ENCODE measurements around the gene GET3.
A peak's percentile ranks its signal among the peaks of the same experiment; 100 is the strongest.

The GET3 gene

GRCh38 chr19:12754465-12755196, 17.3 kb downstream of the GET3 start:
- no peak for DNase-seq

- DNase-seq, result no peak
Observed at GRCh38 chr19:12756150-12756883, 19.0 kb downstream of the GET3 start.

- DNase-seq, result peak; percentile 72
Observed at GRCh38 chr19:12757544-12758274, 20.4 kb downstream of the GET3 start.

- DNase-seq, result no peak
Observed at GRCh38 chr19:12759686-12760085, 22.4 kb downstream of the GET3 start.

GRCh38 chr19:12763100-12763499, 25.8 kb downstream of the GET3 start:
- no peak for DNase-seq

- DNase-seq, result no peak
Observed at GRCh38 chr19:12764698-12765097, 27.4 kb downstream of the GET3 start.

- peak; percentile 75 for DNase-seq
Observed at GRCh38 chr19:12766051-12766521, 28.8 kb downstream of the GET3 start.

- no peak for DNase-seq
Observed at GRCh38 chr19:12767150-12767549, 29.9 kb downstream of the GET3 start.

GRCh38 chr19:12767666-12768065, 30.4 kb downstream of the GET3 start:
- no peak for DNase-seq

GRCh38 chr19:12769689-12770088, 32.4 kb downstream of the GET3 start:
- peak; percentile 76 for DNase-seq

GRCh38 chr19:12770922-12771321, 33.6 kb downstream of the GET3 start:
- no peak for DNase-seq

- DNase-seq, result no peak
Observed at GRCh38 chr19:12772323-12772722, 35.0 kb downstream of the GET3 start.

- DNase-seq, result no peak
Observed at GRCh38 chr19:12773571-12773970, 36.3 kb downstream of the GET3 start.

GRCh38 chr19:12774588-12775555, 37.6 kb downstream of the GET3 start, which contains the start of gene HOOK2:
TSS of gene HOOK2 (minus strand) at chr19:12775552. CDS start at chr19:12775449, 103 bp downstream.
- DNase-seq, result no peak

- DNase-seq, result peak; percentile 89
Observed at GRCh38 chr19:12777217-12778016, 40.1 kb downstream of the GET3 start.

GRCh38 chr19:12778017-12778904, 41.0 kb downstream of the GET3 start:
- DNase-seq, result peak; percentile 75

GRCh38 chr19:12778905-12779161, 41.5 kb downstream of the GET3 start:
- no peak for DNase-seq

- peak; percentile 38 for DNase-seq
Observed at GRCh38 chr19:12779162-12779993, 42.1 kb downstream of the GET3 start.

- no peak for DNase-seq
Observed at GRCh38 chr19:12782174-12782423, 44.8 kb downstream of the GET3 start.

Measured in activated CD4-positive, alpha-beta T cell treated with anti-CD3 and anti-CD28 coated beads, Interleukin-10, Interleukin-2, amounts not matched to agents 100 ng/mL and 50 ng/mL, durations not matched to agents 16 hours and 8 hours (primary cell).